AG20443 (cell line): ENCODE measurements around the gene APCDD1.
"Not testable (repeated sequence)": the region's sequence is repeated elsewhere in the genome, so short reads cannot be mapped to it uniquely, and the experiment has no call there.

ENCODE experiments used
- DNase-seq: peaks from one replicate; pipeline ENCODE4 v3.0.0; 2012; ENCODE audit warnings: low spot score, mixed read lengths

APCDD1 gene

DNA sequence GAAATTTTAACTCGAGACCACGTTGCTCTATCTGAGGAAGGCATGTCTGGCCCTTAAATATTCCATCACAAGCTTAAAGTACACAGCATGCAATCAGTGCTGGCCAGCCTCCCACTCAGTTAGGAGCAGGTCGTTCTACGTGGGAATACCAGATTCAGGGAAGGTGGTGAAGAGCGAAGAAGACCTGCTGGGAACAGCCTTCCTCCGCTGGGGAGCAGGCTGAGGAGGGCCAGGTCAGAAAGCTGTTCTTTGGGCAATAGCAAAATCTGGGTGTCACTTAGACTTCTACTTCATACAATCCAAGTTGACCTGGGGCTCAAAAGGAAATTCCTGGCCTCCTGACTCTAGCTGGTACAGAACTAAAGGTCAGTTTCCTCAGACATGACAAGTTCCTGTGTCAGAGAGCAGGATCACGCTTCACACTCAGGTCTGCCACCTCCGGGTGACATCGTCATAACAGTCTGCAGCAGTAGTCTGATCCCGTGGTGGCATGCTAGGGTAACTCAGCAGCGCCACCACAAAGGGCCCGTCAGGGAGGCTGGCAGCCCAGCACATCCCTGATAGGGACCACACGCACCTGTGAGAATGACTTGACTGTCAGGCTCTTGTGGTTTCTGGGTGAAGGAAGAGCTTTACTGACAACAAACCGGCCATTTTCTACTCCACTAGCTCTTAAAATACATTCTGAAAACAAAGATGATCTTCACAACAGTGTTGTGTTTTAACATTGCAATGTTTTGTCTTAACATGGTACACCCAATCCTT, 36.1 kb downstream of the APCDD1 start:
- no peak for DNase-seq

DNA sequence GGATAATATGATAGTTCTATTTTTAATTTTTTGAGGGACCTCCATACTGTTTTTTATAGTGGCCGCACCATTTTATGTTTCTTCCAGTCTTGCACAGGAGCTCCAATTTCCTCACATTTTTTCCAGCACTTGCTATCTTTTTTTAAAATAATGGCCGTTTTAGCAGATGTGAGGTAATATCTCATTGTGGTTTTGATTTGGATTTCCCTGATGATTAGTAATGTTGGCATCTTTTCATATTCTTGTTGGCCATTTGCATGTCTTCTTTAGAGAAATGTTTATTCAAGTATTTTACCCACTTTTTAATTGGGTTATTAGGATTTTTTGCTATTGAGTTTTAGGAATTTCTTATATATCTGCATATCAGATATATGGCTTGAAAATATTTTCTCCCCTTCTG, 41.5 kb downstream of the APCDD1 start:
- no peak for DNase-seq

DNA sequence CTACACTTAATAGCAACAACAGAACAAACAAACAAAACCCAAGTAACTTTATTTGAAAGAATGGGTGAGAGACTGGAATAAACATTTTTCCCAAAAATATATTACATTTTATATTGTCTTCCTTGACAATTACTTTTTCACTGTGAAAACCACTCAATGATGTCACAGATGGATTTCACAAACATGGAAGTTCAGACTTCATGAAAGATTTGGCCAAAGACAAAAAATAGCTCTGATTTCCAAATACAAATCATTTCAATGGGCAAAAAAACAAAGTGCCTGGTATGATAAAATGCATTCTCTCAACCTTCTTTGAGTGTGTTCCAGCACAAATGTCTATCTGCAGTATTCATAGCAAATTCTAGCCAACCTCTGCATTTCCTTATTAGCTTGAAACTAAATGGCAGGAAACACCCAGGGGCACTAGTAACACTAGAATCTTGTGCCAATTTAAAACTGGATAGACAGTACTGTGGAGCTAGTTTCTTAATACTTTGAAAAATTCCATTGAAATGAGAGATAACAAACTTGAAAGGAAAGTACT, 42.8 kb downstream of the APCDD1 start:
- peak; percentile 39 for DNase-seq

DNA sequence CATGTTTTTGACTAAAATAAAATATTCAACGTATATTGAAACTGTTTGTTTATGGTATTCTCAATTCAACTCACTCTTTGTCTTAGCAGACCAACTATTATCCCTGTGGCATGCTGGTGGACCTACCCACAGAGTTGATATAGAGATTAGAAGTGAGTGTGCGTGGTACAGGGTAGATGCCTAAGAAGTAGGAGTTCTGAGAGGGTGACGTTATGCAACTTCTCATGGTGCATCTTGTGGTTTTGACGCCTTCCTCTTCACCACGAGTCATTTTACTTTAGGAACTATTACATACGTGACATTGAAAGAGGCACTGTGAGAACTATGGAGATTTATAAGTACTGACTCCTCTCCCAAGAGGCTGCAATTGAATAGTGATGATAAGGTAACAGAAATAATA, 44.8 kb downstream of the APCDD1 start:
- DNase-seq, result no peak

DNA sequence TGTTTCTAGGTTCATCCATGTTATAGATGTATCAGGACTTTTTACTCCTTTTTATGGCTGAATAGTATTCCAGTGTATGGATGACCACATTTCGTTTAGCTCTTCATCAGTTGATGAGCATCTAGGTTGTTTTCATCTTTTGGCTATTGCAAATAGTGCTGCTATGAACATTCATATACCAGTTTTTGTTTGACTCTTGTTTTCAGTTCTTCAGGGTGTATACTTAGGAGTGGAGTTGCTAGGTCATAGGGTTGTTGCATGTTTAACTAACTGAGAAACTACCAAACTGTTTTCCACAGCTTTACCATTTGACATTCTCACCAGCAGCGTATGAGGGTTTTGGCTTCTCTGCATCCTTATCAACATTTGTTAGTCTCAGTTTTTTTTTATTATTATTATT, 45.6 kb downstream of the APCDD1 start:
- DNase-seq, result no peak

DNA sequence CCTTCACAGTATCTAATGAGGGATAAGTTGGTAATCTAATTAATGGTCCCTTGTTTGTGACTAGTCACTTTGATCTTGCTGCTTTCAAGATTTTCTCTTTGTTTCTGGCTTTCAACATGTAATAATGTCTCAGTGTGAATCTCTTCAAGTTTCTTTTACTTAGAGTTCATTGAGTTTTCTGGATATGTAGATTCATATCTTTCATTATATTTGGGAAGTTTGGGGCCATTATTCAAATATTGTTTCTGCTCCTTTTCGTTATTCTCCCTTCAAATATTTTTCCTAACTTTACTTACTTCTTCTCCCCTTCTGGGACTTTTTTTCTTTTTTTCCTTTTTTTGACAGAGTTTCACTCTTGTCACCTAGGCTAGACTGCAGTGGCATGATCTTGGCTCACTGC, 50.3 kb downstream of the APCDD1 start:
- DNase-seq, result no peak

DNA sequence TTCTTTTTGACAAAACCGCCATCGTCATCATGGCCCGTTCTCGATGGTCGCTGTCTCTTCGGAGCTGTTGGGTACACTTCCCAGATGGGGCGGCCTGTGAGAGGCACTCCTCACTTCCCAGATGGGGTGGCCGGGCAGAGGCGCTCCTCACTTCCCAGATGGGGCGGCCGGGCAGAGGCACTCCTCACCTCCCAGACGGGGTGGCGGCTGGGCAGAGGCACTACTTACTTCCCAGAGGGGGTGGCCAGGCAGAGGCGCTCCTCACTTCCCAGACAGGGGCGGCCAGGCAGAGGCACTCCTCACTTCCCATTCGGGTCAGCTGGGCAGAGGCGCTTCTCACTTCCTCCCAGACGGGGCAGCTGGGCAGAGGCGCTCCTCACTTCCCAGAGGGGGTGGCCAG, 51.5 kb downstream of the APCDD1 start:
- not testable (repeated sequence) for DNase-seq

DNA sequence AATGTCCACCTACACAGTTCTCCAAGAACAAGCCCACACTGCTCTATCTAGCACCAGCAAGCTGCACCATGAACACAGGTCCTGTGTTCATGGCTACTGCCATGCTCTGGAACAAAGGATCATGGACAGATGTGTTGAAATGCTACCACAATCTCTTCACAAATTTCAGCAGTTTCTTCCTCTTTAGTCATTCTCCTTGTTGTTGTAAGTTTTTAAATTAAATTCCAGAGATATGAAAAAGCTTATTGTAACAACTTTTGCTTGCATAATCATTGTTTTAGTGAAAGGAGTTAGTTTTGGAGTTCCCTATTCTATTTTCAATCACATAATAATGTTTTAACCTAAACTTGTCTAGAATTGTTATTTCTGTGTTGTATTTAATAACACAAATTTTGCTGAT, 54.2 kb downstream of the APCDD1 start:
- peak; percentile 37 for DNase-seq

DNA sequence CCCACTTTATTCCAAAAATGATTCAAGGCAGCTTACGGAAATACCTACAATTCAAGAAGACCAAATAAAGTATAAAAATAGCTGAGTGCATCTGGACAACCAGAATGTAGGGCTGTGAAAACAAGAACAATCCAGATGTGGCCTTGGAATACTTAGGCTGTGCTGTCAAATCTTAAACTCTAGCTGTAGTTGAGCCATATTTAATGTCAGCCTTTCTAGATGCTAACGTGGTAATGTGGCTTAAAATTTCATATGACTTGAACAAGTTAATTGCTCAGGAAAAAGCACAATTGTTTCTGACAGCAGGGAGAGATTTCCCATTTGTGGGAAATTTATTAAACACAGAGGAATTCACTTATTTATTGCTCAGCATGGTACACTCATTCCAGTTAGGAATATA, 56.8 kb downstream of the APCDD1 start:
- DNase-seq, result no peak

DNA sequence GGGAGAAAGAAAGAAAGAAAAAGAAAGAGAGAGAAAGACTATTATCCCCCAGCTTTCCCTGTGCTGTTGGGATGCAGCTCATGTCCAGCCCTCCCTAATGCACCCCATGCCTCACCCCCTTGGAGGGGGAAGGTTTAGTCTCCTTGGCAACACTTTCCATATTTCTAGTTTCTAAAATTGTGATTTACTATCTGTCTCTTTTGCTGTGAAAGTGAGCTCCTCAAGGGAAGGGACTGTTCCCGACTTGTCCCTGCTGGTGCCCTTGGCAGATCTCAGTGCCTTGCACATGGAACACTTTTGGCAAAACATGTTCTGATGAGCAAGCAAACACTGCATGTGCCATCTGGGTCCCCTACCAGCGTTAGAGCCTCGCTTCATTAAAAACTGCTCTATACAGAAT, 59.6 kb downstream of the APCDD1 start:
- no peak for DNase-seq

DNA sequence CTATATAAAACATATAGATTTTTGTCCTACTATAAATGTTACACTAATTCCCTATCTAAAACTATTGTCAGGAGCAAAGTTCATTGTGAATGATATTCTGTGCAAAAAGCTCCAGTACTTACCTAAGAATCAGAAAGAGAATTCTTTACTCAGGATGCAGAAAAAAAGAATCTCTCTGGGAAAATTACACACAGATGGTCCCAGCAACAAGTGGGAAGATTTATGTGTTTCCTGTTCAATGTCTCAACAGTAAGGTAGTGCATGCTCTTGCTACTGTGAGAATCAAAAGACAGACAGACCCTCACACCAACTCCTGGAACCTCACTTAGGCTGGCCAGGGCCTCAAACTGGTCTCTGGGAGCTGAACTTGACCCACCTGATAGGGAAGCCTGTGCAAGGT, 60.2 kb downstream of the APCDD1 start:
- no peak for DNase-seq

DNA sequence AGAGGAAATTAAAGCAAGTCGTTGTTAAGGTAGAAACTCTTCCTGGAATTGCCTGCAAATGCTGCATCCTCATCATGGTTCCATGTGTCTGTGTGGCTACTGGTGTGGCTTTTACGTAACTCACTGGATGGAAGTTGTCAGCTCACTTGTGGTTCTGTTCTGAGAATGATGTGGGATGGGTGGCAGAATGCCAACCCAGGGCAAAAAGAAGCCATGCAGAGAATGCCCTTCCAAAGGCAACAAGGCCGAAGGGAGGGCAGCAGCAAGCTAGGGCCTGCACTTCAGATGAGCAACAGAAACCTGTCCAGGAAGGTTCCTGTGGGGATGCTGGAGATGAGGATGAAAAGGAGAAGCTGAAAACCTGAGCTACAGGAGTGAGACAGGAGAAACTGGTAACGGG, 61.0 kb downstream of the APCDD1 start:
- no peak for DNase-seq

DNA sequence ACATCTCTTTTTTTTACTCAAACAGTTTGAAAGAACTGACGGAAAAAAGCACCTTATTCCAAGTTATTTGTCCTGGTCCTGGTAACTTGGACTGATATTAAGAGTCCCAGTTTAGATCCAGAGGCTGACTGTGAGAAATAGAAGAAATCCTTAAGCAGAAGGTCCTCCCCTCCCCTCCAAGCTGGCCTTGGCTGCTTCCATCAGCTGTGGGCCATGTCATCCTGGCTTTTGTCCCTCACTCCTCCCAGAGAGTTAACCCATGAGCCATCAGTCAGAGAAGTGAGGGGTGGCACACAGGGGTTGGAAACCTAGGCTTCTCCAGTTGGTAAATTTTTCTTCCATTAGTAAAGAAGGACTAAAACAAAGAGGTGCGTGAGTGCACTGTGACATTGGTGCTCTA, 61.6 kb downstream of the APCDD1 start:
- no peak for DNase-seq

DNA sequence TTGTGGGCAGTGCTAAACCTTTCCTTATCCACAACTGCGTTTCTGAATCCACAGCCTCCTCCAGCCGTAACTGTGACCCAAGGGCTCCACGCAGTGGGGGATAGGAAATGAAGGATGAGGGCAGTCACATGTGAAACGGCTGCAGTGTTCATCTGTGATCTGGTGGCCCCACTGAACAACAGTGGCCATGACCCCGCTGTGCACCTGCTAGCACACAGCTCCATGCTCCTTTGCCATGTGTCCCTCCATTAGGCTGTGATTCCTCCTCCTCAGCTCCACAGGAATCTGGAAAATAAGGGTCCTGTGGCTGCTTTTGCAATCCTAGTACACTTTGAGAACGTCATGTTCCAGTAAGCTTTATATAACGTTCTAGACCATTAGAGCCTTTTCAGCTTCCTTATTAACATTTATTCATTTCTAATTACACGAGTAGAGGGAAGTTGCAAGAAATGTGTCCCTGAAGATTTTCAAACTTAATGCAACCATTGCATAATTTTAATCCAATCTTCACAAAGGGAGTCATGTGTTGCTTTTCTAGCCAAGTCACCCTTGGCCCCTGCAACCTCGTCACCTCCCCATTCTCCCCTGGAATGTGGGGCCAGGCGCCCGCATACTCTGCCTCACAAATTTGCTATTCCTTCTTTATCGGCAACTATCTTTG, 64.3 kb downstream of the APCDD1 start:
- DNase-seq, result peak; percentile 73

DNA sequence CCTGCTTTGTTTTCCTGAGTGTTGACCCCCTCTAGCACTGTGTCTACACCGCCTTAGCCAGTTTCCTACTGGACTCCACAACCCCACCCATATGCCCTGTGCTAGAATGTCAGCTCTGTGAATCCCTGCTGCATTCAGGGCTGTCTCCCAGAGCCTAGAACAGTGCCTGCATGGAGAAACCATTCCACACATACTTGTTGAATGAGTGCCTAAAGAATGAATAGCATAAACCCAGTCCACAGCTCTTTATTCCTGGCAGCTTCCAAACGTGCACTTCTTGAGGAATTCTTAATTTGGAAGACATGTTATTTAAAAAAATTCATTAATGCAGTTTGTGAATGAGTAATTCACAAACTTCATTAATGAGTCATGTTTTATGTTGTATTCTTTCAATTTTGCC, 64.9 kb downstream of the APCDD1 start:
- DNase-seq, result peak; percentile 19

DNA sequence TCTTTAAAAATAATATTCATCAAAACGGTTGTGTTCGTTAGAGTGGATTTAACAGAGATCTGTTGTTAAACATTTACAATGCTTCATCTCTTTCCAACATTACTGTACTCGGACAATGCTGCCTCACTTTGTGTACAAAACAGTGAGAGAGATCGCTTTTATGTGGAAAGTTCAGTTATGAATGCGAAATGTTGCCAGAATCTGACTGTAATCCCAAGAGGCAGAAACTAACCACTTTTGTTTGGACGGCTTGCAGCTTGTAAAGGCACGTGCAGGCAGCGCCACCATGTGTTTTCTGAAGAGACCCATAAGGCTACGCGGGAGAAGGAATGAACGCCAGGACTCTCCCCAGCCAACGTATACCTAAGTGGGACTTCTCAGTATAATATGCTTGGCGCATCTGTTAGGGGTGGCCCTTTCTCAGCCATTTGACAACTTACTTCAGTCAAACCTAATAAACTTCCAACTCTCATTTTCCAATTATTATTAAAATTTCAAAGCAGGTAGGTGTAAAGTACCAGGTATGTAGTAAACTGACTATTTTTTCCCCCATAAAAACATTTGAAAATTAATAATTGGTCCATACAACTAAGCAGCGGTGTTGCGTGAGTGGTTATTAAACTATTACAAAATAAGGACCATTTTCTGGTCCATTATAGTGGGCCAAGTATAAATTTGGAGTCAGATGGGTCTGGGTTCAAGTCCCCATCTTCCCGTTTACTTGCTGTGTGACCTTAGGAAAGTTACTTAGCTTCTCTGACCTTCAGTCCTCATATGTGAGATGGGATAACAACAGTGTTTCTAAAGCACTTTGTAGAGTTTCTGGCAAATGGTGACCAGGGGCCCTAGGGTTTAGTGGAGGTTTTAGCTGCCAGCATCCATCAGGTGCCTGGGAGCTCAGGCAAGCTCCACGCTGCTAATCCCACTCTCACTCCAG, 65.8 kb downstream of the APCDD1 start:
- peak; percentile 87 for DNase-seq

DNA sequence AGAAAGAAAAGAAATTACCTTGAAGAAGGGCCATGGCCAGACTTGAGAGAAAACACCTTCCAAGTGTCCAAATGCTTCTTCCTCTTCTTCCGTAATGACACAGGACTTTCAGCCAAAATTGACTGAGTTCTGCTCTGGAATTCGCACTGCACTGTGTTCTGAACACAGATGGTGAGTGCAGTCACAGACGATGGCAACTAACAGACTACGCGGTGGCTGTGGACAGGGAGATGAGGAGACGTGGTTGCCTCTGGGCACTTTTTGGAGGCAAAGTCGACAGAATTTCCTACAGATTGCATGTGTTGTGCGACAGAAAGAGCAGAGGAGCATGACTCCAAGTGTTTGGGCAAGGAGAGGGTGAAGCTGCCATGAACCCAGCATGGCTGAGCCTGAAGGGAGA, 67.1 kb downstream of the APCDD1 start:
- DNase-seq, result no peak

DNA sequence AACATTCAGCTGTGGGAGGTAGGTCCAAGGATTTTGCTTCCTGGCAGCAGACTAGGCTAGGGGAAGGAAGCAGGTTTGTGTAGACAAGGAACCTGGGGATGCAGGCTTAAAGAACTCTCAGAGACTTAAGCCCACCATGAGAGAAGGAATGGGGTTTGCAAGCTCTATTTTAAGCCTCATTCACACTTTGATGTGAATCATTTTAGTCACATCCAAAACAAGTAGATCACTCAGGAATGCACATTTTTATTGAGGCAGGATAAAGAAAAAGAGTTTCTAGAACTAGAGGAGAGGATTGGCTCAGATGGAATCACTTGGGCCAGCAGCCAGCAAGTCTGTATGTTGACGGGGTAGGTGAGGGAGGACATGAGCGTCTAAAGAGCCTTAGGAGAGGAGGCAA, 68.1 kb downstream of the APCDD1 start:
- no peak for DNase-seq

DNA sequence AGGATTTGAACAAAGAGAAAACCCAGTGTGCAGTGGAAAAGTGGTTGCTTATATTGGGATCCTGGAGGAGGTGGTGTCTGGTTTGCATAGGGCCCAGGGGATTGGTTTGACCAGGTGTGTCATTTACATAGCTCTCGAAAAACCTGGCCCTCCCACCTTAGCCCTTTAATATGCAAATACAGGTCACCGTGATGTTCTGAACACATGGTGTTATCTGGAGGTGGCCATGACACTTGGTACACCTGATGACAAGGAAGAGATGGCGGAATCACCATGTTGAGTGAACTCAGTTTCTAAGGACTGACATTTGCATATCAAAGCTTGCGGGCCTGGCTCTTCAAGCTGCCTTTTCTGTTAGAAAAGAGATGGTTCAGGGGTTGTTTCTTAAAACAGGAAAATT, 69.1 kb downstream of the APCDD1 start:
- DNase-seq, result no peak

DNA sequence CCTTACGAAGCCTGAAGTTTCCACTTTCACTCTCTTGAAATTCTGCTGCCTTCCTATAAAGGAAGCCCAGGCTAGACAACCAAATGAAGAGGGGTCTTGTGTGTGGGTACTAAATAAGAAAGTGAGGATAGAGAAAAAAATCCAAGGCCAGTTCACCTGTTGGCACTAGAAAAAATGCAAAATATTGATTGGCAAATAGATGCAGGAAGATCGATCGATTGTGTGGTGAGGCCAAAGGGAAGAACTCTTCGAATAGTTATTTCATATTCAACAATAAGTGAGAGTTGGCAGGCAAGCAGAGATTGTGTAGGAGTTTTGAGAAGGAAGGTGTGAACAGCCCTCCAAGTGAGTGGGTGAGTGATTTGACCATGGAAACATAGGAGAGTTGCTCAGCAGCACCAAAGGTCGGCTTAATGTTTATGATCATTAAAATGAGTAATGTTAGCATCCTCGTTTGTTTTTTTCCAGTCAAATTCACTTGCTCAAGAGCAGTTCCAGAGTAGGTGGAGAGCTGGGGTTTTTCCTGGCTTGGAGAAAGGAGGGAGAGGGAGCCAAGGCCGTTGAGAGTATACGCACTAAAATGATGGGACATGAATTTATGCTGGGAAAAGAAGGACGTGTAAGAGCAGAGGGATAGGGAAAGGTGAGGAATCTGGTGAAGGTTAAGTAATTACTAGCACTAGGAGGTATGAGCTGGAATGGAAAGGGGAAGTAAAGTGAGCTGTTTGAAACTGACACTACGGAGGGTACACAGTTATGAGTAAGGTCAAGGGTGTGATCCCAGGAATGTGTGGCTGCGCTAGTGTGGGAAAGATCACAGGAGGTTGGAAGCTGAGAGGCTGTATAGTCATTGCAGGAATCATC, 70.3 kb downstream of the APCDD1 start:
- no peak for DNase-seq

DNA sequence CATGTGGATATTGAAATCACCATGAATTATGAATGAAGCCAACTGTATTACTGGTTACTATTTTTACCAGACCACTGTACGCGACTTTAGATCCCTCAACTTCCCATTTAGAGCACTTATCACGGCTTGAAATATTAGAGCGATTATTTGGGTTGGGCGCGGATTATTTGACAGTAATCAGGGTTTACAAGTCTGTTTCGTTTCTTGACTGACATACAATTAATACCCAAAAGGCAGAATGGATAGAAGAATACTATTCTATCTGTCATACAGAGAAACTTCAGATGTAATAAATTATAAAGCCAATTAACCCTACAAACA, 70.9 kb downstream of the APCDD1 start:
- no peak for DNase-seq
